HL-60 (cell line): ENCODE data around the gene CAPG.

Source experiments
- CTCF ChIP-seq: IDR thresholded peaks from one replicate; pipeline ENCODE4 v1.5.1; 2011; ENCODE audit warnings: low read length, control low read depth, inconsistent platforms; ENCODE audit not compliant: insufficient read depth
- REST ChIP-seq: IDR thresholded peaks from 2 replicates; pipeline ENCODE4 v1.6.1; 2012; ENCODE audit warnings: low read depth; ENCODE audit not compliant: insufficient replicate concordance
- SPI1 ChIP-seq: IDR thresholded peaks from 2 replicates; pipeline ENCODE4 v1.6.1; 2012; ENCODE audit warnings: low read depth, mild to moderate bottlenecking, borderline replicate concordance

GRCh38 chr2:85378257-85378656, 31.9 kb downstream of the CAPG start:
- TF ChIP-seq REST: no peak
- no peak for TF ChIP-seq CTCF
- TF ChIP-seq SPI1: no peak
